GM19025 (cell line): ENCODE data around the gene KDM1B.

Experiments used
- ATAC-seq: cut with Tn5 transposase; IDR thresholded peaks from one replicate; pipeline ENCODE4 v1.9.1; 2021; ENCODE audit warnings: mild to moderate bottlenecking, low read depth, moderate library complexity; ENCODE audit not compliant: unreplicated experiment

Gene KDM1B

GRCh38 chr6:18259675-18260447 is 104.6 kb downstream of the KDM1B start:
- ATAC-seq, result no peak

DNA sequence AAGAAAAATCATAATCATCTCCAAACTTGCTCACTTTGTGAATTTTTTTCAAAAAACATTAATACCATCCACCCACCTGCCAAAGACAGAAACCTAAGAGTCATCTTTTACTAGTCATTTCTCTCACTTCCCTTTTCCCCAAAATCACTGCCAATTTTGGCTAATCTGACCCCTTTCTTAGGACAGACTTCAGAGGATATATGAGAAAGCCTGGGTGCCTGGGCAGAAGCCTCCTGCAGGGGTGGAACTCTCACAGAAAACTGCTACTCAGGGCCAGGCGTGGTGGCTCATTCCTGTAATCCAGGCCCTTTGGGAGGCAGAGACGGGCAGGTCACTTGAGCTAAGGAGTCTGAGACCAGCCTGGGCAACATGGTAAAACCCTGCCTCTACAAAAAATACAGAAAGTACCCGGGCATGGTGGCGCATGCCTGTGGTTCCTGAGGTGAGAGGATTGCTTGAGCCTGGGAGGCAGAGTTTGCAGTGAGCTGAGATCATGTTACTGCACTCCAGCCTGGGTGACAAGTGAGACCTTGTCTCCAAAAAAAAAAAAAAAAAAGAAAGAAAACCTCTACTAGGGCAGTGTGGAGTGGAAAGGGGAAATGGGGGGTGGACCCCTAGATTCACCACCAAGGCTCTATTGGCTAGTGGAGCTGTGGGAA is 105.4 kb downstream of the KDM1B start:
- peak; percentile 27 for ATAC-seq

DNA sequence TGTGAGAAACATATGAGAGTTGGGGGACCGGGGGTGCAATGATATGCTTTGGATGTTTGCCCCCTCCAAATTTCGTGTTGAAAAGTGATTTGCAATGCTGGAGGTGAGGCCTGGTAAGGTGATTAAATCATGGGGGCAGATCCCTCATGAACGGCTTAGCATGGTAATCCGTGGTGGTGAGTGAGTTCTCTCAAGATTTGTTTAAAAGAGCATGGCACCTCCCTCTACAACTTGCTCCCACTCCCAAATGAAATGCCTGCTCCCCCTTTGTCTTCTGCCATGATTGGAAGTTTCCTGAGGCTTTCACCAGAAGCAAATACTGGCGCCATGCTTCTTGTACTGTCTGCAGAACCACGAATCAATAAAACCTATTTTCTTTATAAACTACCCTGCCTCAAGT is 106.7 kb downstream of the KDM1B start:
- no peak for ATAC-seq

GRCh38 chr6:18262702-18263417 is 107.6 kb downstream of the KDM1B start:
- ATAC-seq, result peak; percentile 47

- no peak for ATAC-seq
Measured at GRCh38 chr6:18263418-18264218, 108.4 kb downstream of the KDM1B start.

DNA sequence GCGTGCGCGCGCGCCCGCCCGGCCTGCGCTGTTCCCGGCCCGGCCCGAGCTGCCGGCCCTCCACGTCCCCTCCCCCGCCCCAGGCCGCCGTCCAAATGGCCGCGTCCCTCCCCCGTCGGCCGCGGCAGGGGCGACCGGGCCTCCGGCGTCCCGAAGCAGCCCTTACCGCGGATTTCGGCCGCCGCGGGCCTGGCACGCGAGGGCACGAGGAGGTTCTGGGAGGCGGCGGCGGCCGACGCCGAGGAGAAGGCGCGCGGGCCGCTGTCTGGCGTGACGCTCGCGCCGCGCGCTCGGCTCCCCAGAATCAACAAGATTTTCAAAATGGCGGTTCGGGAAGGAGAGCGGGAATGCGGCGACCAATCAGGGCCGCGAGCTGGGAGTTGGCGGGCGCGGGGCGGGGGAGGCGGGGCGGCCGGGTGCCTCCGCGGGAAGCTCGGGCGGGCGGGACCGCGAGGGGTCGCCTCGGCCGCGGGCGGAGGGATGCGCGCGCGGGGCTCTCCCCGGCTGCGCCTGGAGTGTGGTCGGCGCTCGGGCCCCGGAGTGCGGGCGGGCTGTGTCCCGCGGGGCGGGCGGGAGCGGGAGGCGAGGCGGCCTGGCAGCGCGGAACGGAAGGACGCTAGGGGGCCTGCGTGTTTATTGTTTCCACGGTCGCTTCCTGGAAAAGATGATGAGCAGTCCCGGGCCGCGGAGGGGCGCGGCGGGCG is 109.1 kb downstream of the KDM1B start, which contains the start of gene DEK:
DEK (minus strand) TSS at position 312 of the 704 bp plus-strand sequence. CDS start 543 bp downstream, outside the sequence.
- ATAC-seq, result peak; percentile 39

- no peak for ATAC-seq
Measured at GRCh38 chr6:18264923-18265377, 109.7 kb downstream of the KDM1B start.

DNA sequence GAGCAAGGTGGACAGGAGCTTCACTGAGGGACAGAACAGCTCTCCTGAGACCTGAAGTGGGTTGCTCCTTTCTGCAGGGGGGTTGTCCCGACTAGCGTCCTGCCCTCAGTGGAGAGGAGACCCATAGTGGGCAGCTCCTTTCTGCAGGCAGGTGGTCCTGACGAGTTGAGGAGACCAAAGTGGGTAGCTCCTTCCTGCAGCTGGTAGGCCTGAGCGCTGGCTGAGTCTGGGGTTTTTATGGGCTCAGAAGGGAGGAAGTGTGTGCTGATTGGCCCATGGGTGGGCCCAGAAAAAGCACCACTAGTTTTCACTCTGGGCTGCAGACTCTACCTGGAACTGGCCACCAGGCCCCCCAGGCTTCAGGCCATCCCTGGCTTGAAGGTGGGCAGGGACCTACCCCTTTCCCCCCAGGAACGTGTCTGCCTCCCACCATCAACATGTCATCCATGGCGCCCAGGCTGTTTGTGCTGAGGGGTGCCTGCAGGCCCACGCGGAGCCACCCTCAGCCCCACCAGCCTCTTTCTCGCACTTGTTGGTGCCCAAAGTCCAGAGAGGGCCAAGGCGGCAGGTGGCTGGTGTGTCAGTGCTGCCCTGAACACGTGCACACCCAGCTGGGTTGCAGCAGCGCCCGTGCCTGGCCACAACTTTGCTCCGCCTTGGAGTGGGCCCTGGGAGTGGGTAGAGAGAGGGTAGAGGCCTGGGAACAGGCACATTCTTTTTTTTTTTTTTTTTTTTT is 110.7 kb downstream of the KDM1B start:
- no peak for ATAC-seq

GRCh38 chr6:18266523-18266912 is 111.3 kb downstream of the KDM1B start:
- no peak for ATAC-seq

GRCh38 chr6:18268066-18268465 is 112.8 kb downstream of the KDM1B start:
- ATAC-seq, result no peak

DNA sequence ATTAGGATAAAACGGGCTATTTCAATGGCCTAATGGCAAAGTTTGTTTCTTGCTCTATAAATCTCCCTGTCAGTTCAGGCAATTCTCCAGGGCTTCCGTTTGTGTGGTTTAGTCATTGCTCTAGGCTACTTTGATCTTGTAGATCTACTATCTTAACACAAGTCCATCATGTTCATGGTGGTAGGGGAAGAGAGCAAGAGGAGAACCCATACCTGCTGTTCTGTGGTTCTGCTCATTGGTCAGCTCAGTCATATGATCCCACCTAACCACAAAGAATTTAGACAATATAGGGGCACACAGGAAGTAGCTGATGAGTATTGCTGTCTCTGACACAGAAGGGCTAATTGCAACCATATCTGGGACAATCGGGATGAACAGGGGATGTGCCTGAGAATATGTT is 114.0 kb downstream of the KDM1B start:
- ATAC-seq, result no peak

DNA sequence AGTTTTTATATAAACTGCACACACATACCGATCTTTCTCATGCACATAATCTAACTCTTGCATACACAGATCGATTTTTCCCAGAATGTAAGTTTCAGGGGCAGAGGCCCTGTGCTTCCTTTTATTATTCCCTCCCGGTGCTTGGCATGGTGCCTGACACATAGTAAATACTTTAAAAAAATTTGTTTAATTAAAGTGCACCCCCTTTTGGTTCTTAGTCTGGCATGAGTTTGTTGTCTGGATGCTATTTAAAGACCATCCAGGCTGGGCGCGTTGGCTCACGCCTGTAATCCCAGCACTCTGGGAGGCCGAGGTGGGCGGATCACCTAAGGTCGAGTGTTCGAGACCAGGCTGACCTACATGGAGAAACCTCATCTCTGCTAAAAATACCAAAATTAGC is 114.5 kb downstream of the KDM1B start:
- ATAC-seq, result no peak

DNA sequence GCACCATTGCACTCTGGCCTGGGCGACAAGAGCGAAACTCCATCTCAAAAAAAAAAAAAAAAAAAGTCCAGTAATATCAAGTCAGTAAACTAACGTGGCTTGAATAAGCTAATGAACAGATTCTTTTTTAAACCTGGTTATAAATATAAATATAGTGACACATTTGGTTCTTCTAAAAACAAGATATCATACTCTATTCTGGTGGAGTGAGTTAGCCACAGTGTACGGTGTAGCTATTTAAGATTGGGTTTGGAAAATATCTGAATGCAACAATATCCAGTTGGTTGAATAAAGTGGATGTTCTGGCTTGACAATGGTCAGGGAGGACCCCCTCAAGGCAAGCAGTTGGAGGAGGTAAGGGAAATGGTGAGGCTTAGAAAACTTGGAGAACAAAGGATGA is 115.0 kb downstream of the KDM1B start:
- ATAC-seq, result no peak
